Measurements from ENCODE around the gene KCNJ6. TPM values are rescaled to one million over a fixed set of nuclear protein-coding genes. Genes with fewer than 3 reads are reported as not detected.

The KCNJ6 gene
- total and polyA plus RNA-seq, 2 of the 8 experiments (the other 6 are each of a cell fraction or from before 2014, with no cell fraction given) = 0.51 to 1.2 TPM

GRCh38 chr21:37792046-37792445 is 124.2 kb downstream of the KCNJ6 start:
- H3K4me1 ChIP-seq (replicated peaks in 1 of 4; ENCODE audit: control insufficient read depth in 3 of 4, insufficient read depth in 4 of 4, low read length in 3 of 4) = no peaks in the 10 kb centered on the region
- no peaks in the 10 kb centered on the region for H3K27me3 ChIP-seq (replicated peaks in 1 of 4; ENCODE audit: control insufficient read depth in 3 of 4, extremely low read depth in 1 of 4, insufficient read depth in 3 of 4, low read length in 3 of 4)
- POLR2A ChIA-PET (ENCODE audit: partially characterized antibody) = no interaction called here
- TF ChIP-seq CBX5 (IDR thresholded peaks at IDR 0.05; ENCODE audit: low read depth, low read length) = no peak

More at GRCh38 chr21:37792046-37792445, 124.2 kb downstream of the KCNJ6 start:
- Histone ChIP-seq H3K79me1 (ENCODE audit: low read depth, low read length) (no peaks in the 10 kb centered on the region), H3K23ac (ENCODE audit: insufficient read length) (no peak overlapping the region), H2BK120ac (replicated peaks; ENCODE audit: low read depth, low read length) (no peak overlapping the region), H3K9ac (replicated peaks in 1 of 4; ENCODE audit: extremely low read depth in 1 of 4, low read depth in 3 of 4, low read length in 3 of 4) (no peak overlapping the region), H2BK20ac (ENCODE audit: low read length) (no peak overlapping the region), H3K36me3 (ENCODE audit: control insufficient read depth in 2 of 4, insufficient read depth in 4 of 4, low read length in 3 of 4) (no peaks in the 10 kb centered on the region), H3K4me2 (ENCODE audit: insufficient read depth in 1 of 2, low read depth in 2 of 2, low read length in 2 of 2) (no peak overlapping the region), H2BK12ac (ENCODE audit: low read depth, low read length) (no peak overlapping the region), H3K4ac (replicated peaks; ENCODE audit: insufficient read length, low read depth, low read length) (no peak overlapping the region), H4K20me1 (replicated peaks in 1 of 2; ENCODE audit: control insufficient read depth in 1 of 2, insufficient read depth in 2 of 2, low read length in 2 of 2) (no peaks in the 10 kb centered on the region), H3K9me3 (ENCODE audit: insufficient read depth in 2 of 2, low read depth in 1 of 2, low read length in 1 of 2) (no peaks in the 10 kb centered on the region), H2AFZ (ENCODE audit: low read length) (no peak overlapping the region), H3K56ac (replicated peaks; ENCODE audit: insufficient read length, low read depth, low read length) (no peak overlapping the region), H3K18ac (ENCODE audit: extremely low read depth, low read length) (no peak overlapping the region), H3K27ac (ENCODE audit: low read depth, low read length) (no peak overlapping the region), H3K79me2 (ENCODE audit: control insufficient read depth in 1 of 2, insufficient read depth in 2 of 2, low read length in 2 of 2) (no peaks in the 10 kb centered on the region), H2BK5ac (ENCODE audit: low read depth, low read length) (no peak overlapping the region), H4K8ac (ENCODE audit: extremely low read depth, insufficient read depth, low read length) (no peak overlapping the region), H3K14ac (ENCODE audit: insufficient read length) (no peak overlapping the region), H2AK5ac (ENCODE audit: low read depth, low read length) (no peak overlapping the region), H4K91ac (replicated peaks; ENCODE audit: insufficient read length, low read length) (no peak overlapping the region), H2BK15ac (ENCODE audit: low read length) (no peak overlapping the region), H3K4me3 (ENCODE audit: extremely low read depth in 1 of 4, insufficient read depth in 2 of 4, low read depth in 3 of 4, low read length in 4 of 4) (no peak overlapping the region), H3K23me2 (ENCODE audit: low read depth, low read length) (no peaks in the 10 kb centered on the region), H4K5ac (ENCODE audit: insufficient read length, low read depth, low read length) (no peak overlapping the region)
- DNase-seq (ENCODE audit: low read depth in 1 of 2, low spot score in 2 of 2) (no peak), FAIRE-seq (no peak)
- WGBS, 2 experiments (ENCODE audit: extremely low coverage in 1 of 2, insufficient coverage in 1 of 2, insufficient read length in 1 of 2, insufficient replicate concordance in 2 of 2, low coverage in 1 of 2, low lambda C conversion rate in 2 of 2, missing lambda C conversion rate in 1 of 2) = 86% methylated on average over 3 of the region's 3 CpGs; no CpG with 5 or more reads in 1 of the 2 experiments
- CTCF ChIA-PET (ENCODE audit: partially characterized antibody) = no interaction called here
